NCI-H524 (cell line): ENCODE results near the gene ZNF526.
"Not testable (repeated sequence)": the region's sequence is repeated elsewhere in the genome, so short reads cannot be mapped to it uniquely, and the experiment has no call there.

ENCODE experiments used
- DNase-seq, 2 experiments: peaks; one replicate each; lab custom pipeline; 2025; lab: John Stamatoyannopoulos, UW

The ZNF526 gene

GRCh38 chr19:42246922-42247639, 27.0 kb downstream of the ZNF526 start:
- DNase-seq: no peak

- DNase-seq: no peak
Observed at GRCh38 chr19:42247640-42248199, 27.6 kb downstream of the ZNF526 start.

- no peak for DNase-seq
Observed at GRCh38 chr19:42248270-42249148, 28.4 kb downstream of the ZNF526 start.

- no peak for DNase-seq
Observed at GRCh38 chr19:42249149-42249750, 29.1 kb downstream of the ZNF526 start.

GRCh38 chr19:42249769-42250168, 29.7 kb downstream of the ZNF526 start:
- no peak for DNase-seq

- no peak for DNase-seq
Observed at GRCh38 chr19:42250183-42250665, 30.1 kb downstream of the ZNF526 start.

GRCh38 chr19:42250666-42251531, 30.8 kb downstream of the ZNF526 start:
- no peak for DNase-seq

GRCh38 chr19:42251572-42252358, 31.7 kb downstream of the ZNF526 start:
- DNase-seq: no peak

GRCh38 chr19:42252365-42253244, 32.5 kb downstream of the ZNF526 start:
- no peak for DNase-seq

GRCh38 chr19:42253245-42254088, 33.4 kb downstream of the ZNF526 start:
- peak in 1 of 2 experiments; percentile 43 for DNase-seq

- peak; percentile 56 to 60 for DNase-seq
Observed at GRCh38 chr19:42254089-42254849, 34.2 kb downstream of the ZNF526 start.

- peak; percentile 61 to 81 for DNase-seq
Observed at GRCh38 chr19:42254850-42255765, 35.0 kb downstream of the ZNF526 start, which contains the start of gene ERF. TSS of gene ERF (minus strand) at chr19:42255128. CDS start at chr19:42254999, 129 bp downstream.

- peak; percentile 44 to 61 for DNase-seq
Observed at GRCh38 chr19:42255766-42256745, 35.9 kb downstream of the ZNF526 start.

- not testable (repeated sequence) for DNase-seq
Observed at GRCh38 chr19:42257842-42258241, 37.7 kb downstream of the ZNF526 start.

- DNase-seq: no peak
Observed at GRCh38 chr19:42261763-42262162, 41.7 kb downstream of the ZNF526 start.
